Adrenal gland (tissue), 5 donors: Measurements from ENCODE around the gene PCDHGA9.

Experiments
- CTCF ChIP-seq, 6 experiments: fragments of 450-650 bp in 4 of 6; fragments of 200-600 bp in 2 of 6; sonication (generic) in 1 of 6; IDR thresholded peaks; 1 replicate in 5 of 6; 2 replicates in 1 of 6; pipeline versions ENCODE4 v1.5.1 to v1.8.0; 2016 to 2021; ENCODE audit warnings: antibody characterized with exemption in 6 of 6, mild to moderate bottlenecking in 2 of 6, moderate library complexity in 1 of 6
- POLR2A ChIP-seq, 2 donors: fragments of 450-650 bp; IDR thresholded peaks; one replicate each; pipeline ENCODE4 v1.6.1; 2017; ENCODE audit warnings: antibody characterized with exemption in 2 of 2, mild to moderate bottlenecking in 2 of 2, moderate library complexity in 1 of 2
- donor health status: DM: no; HTN: no; CAD: no.

GRCh38 chr5:141419074-141419880 is 16.7 kb downstream of the PCDHGA9 start:
- TF ChIP-seq CTCF (IDR thresholded peaks at IDR 0.05) (no peak), POLR2A (IDR thresholded peaks at IDR 0.05) (no peak)
